Stimulated activated CD4-positive, alpha-beta T cell treated with anti-CD3 and anti-CD28 coated beads, TNF-alpha, amount 100 ng/mL, for 1 hour (primary cell): ENCODE data around the gene PLEKHA7.

Experiments used
- DNase-seq, 3 donors: peaks; one replicate each; pipeline ENCODE4 v3.0.0-alpha.2; 2020; ENCODE audit warnings: low read depth in 3 of 3, low spot score in 1 of 3

PLEKHA7 gene

DNA sequence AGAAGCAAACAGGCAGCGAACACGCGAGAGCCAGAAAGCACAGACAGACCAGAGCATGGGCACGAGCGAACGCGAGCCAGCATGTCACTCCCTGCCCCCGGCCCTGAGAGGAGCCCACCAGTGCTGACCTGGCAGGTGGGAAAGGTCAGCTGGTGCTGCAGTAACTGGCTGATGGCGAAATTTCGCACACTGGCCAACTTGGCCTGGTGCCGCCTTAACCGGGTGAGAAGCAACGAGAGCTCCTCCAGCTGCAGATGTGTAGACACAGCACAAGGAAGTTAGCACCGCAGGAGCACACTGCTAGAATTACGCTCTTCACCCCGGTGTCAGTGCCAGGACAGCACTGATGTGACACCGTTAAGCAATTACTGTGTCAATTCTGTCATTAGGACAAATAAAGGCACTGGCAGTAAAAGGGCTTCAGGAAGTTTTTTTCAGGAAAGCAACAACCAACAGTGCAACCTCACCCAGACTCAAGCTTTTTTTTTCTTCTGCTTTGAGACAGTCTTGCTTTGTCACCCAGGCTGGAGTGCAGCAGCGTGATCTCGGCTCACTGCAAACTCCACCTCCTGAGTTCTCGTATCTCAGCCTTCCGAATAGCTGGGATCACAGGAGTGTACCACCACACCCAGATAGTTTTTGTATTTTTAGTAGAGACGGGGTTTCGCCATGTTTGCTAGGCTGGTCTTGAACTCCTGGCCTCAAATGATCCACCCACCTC, 199.0 kb downstream of the PLEKHA7 start:
- DNase-seq: no peak

GRCh38 chr11:16814410-16815046, 199.7 kb downstream of the PLEKHA7 start:
- DNase-seq: no peak

GRCh38 chr11:16813126-16813525, 201.1 kb downstream of the PLEKHA7 start:
- no peak for DNase-seq

- DNase-seq: no peak
Measured at GRCh38 chr11:16812274-16812673, 201.9 kb downstream of the PLEKHA7 start.

GRCh38 chr11:16811136-16812020, 202.8 kb downstream of the PLEKHA7 start:
- DNase-seq: no peak

DNA sequence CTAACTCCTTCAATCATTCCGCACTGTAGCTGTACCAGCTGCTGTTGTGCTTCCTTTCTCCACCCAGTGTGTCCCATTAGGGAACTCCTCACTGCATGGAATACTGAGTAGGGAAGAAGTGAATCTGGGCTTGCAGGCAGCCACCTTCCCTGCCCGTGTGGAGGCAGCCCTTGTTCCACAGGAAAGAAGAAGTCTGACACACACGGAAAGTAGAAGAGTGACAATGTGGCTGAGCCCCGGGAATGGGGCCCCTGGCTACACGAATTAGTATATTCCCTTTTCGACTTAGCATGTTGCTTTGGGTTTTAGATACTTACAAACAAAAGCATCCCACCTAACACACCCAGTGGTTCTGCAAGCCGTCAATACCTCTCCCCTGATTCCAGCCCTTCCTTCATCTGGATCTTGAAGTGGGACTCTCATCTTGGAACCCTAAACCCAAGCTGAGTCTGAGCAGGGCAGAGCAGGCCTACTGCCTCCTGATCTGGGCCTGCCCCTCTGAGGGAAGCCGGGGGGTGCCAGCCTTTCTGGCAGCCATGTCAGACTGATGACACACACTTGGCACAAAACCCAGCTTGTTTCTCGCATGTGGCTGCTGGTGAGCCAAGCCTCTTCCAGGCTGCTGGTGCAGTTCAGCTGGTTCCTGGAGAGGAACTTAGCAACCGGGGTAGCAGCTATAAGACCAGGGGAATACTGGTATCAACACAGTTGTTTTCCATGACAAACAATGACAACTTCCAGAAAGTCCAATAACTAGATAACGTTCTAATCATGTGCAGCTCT, 204.1 kb downstream of the PLEKHA7 start:
- no peak for DNase-seq

GRCh38 chr11:16807306-16807705, 206.9 kb downstream of the PLEKHA7 start:
- no peak for DNase-seq

DNA sequence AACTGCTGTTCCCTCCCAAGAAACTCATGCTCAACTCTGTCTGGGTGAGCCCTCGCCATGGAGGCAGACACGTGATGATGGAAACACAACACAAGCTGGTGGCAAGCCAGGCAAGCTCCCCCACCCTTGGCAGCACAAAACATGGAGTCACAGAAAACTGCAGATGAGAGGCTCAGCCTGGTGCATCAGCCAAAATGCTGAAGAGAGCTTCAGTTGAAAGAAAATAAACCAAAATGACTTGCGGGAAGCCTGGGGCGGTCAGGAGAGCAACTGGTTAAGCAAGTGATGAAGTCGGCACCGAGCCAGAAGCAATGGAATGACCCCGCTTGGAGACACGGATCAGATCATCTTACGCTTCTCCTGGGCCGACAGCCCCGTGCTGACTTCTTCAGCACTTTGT, 207.4 kb downstream of the PLEKHA7 start:
- DNase-seq: no peak

GRCh38 chr11:16805938-16806337, 208.3 kb downstream of the PLEKHA7 start:
- DNase-seq: no peak

DNA sequence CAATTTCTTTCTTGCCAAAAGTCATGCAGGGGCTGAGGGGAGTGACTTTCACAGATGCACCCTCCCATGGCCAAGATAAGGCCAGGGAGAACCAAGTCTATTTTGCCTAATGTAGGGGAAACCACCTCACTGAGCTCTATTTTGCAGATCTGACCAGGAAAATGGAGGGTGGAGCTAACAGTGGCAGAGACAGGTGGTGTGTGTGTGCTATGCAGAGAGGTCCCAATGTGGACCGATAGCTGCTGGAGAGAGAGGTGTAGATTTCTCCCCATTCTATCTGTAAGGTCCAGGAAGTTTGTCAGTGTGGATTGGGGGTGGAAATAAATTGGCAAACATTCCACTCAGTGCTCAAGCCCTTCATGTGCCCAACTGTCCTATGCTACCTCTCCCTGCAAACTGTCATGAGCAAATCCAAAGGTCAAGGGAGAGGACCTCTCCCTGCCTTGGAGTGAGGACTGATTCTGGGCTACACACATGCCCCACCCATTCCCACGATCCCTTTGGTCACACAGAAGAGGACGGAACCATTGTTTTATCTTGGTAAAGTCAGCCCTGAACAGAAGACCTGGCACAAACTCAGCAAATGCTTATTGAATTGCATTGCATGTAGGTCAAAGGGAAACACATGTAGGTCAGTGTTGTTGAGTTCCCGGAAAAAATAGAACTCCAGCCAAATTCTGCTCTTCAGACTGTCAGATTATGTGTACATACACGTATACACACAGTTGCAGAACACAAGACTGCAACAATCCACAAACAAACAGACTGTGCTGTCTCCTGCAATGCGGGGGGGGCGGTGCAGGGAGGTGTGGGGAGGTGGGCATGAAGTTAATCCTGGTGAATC, 209.9 kb downstream of the PLEKHA7 start:
- DNase-seq: no peak

- no peak for DNase-seq
Measured at GRCh38 chr11:16801288-16801980, 212.8 kb downstream of the PLEKHA7 start.

GRCh38 chr11:16800382-16800781, 213.8 kb downstream of the PLEKHA7 start:
- DNase-seq: no peak

DNA sequence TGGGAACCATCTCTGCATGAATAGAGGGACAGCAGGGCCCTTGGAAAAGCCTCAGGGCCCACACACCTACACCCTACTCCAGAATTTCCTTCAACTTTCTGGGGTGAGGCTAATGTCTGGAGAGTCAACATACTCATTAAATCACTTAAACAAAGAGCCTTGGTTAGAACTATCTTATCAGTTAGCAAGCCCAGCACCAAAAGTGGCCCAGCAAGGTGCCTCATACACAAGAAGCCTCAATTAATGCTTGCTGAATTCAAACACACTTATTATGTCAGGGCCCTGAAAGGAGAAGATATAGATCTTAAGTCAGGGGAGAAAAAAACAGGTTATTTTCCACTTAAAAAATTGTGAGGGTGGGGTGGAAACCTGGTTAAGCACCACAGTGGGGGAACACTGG, 214.3 kb downstream of the PLEKHA7 start:
- no peak for DNase-seq

GRCh38 chr11:16799221-16799620, 215.0 kb downstream of the PLEKHA7 start:
- DNase-seq: no peak

- no peak for DNase-seq
Measured at GRCh38 chr11:16797776-16798175, 216.4 kb downstream of the PLEKHA7 start.

DNA sequence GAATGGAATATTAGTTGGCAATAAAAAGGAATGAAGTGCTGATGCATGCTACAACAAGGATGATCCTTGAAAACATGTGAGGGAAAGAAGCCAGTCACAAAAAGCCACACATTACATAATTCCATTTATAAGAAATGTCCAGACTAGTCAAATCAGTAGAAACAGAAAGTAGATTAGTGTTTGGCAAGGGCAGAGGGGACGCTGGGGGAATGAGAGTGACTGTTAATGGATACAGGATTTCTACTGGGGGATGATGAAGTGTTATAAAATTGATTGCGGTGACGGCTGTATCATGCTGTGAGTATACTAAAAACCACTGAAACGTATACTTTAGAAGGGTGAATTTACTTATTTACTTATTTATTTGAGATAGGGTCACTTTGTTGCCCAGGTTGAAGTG, 217.9 kb downstream of the PLEKHA7 start:
- no peak for DNase-seq

GRCh38 chr11:16795146-16795545, 219.1 kb downstream of the PLEKHA7 start:
- DNase-seq: no peak

DNA sequence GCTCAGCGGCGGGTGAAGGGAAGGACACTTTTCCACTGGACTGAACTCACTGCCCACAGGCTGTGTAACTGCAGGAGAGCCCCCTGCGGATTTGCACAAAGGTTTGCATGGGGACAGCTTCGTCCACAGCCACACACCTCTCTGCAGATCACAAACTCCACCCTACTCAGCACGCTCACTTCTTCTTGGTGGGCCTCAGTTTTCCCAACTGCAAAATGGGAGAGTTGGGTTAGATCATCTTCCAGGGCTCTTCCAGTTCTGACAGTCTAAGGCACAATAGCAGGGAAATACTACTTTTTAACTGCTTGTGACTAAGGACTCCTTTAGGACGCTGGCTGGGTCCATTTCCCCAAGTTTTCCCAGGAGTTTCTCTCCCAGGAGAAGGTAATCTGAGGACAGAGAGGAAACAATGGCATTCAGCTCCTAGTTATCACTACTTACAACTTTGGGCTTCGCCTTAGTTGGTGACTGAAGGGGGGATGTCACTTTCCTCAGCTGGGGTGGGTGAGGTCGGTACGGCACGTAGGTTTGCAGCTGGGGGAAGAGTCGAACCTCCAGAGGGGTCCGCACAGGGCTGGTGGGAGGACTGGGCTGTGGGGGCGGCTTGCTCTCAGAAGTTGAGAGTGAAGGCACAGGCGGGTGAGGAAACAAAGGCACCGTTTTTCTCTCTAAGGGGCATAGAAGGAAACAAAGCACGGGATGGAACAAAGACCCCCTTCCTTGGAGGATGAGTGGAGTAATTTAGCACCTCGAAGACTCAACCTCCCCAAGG, 220.0 kb downstream of the PLEKHA7 start:
- no peak for DNase-seq

DNA sequence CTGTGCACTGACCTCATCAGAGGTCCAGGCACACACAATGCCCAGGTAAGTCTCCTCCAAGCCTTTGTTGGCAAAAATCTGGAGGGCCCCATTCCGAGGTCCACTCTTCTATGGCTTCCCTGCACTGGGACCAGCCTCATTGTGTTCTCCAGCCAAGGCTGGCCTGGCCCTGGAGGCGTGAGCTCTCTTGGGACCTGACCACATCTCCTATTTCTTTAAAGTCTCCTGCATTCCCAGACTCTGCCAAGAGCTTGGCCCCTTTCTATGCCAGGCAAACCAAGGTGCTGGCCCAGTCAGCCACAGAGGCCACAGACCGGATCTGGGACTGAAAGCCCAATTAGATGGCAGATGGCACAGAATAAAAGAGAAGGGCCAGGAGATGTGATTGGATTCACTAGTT, 220.7 kb downstream of the PLEKHA7 start:
- DNase-seq: no peak
